Subcutaneous abdominal adipose tissue (tissue), 5 donors: ENCODE data around the gene PARD3.

Experiments
- H3K27ac ChIP-seq: one replicate; pipeline ENCODE4 v1.7.0; 2013; ENCODE audit warnings: low read depth, mild to moderate bottlenecking, inconsistent platforms, low read length, moderate library complexity
- H3K27me3 ChIP-seq, 5 donors: one replicate each; pipeline ENCODE4 v1.7.0; 2013; ENCODE audit warnings: low read length in 5 of 5, inconsistent platforms in 1 of 5; ENCODE audit not compliant: control insufficient read depth in 5 of 5, insufficient read depth in 4 of 5
- H3K36me3 ChIP-seq, 5 donors: one replicate each; pipeline ENCODE4 v1.7.0; 2013; ENCODE audit warnings: low read length in 5 of 5; ENCODE audit not compliant: control insufficient read depth in 5 of 5, insufficient read depth in 5 of 5
- H3K4me1 ChIP-seq, 5 donors: one replicate each; pipeline ENCODE4 v1.7.0; 2013; ENCODE audit warnings: low read length in 5 of 5, mild to moderate bottlenecking in 3 of 5, moderate library complexity in 1 of 5; ENCODE audit not compliant: control insufficient read depth in 5 of 5, insufficient read depth in 5 of 5
- H3K4me3 ChIP-seq, 5 donors: one replicate each; pipeline ENCODE4 v1.7.0; 2013; ENCODE audit warnings: low read length in 5 of 5, low read depth in 1 of 5
- H3K9ac ChIP-seq, 5 donors: one replicate each; pipeline ENCODE4 v1.7.0; 2013; ENCODE audit warnings: low read length in 5 of 5, mild to moderate bottlenecking in 4 of 5, moderate library complexity in 3 of 5
- H3K9me3 ChIP-seq, 5 donors: one replicate each; pipeline ENCODE4 v1.7.0; 2013; ENCODE audit warnings: low read length in 5 of 5; ENCODE audit not compliant: control insufficient read depth in 5 of 5
- donor health status: healthy.
- donor health status: healthy.
- donor health status: healthy.
- donor health status: healthy.
- donor health status: healthy.

PARD3 gene

DNA sequence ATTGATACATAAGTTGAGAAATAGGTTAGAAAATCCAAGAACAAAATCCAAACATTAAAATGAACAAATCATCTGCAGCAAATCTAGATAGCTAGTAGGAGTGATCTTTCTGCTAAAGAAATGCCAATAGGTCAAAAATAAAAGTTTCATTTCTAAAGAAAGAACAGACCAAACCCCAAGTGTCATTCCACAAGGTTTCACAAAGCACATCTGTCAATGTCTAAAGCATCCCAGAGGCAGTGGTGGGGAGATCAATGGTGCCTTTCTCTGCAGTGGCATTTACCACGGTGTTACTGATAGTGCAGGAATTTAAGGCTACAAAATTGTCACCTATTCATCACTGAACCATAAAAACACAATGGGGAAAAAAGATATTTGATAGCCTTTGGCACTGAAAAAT, 147.9 kb downstream of the PARD3 start:
- H3K9me3 ChIP-seq, result no peaks in the 10 kb centered on the region
- no peaks in the 10 kb centered on the region for H3K36me3 ChIP-seq
- H3K27ac ChIP-seq, result no peak overlapping the region

DNA sequence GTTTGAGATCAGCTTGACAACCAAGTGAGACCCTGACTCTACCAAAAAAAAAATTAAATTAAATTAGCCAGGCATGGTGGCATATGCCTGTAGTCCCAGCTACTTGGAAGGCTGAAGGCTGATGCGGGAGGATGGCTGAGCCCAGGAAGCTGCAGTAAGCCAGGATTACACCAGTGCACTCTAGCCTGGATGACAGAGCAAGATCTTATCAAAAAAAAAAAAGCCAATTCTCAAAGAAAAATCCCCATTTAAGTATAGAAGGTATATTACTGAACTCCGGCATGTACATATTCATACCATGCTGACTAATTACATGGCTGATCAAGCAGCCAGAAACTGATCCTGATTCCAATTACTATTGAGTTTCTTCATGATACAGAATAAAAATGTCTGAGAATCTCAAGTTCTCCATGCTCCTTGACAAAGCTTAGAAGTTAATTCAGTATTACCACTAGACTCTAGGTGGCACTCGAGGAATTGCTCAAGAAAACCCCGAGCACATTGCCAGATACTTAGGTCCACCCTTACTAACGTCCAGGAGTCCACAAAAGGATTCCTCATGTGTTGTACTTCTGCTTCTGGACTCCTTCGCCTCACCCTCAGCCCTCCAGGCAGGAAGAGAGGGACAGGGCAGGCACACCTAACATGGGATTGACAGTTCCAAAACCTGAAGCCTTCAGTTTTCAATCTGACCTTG, 148.9 kb downstream of the PARD3 start:
- no peak overlapping the region for H3K4me3 ChIP-seq
- no peaks in the 10 kb centered on the region for H3K9me3 ChIP-seq
- peaks cover 0 to 5% (median 0%) of the 10 kb centered on the region in 5 donors for H3K4me1 ChIP-seq
- H3K9ac ChIP-seq, result no peak overlapping the region
- no peaks in the 10 kb centered on the region for H3K36me3 ChIP-seq
- no peak overlapping the region for H3K27ac ChIP-seq
- H3K27me3 ChIP-seq, result no peaks in the 10 kb centered on the region

More for the DNA sequence above, 147.9 kb downstream of the PARD3 start:
- no peak overlapping the region for H3K9ac ChIP-seq
- no peaks in the 10 kb centered on the region for H3K27me3 ChIP-seq
- peaks cover 0 to 5% (median 0%) of the 10 kb centered on the region in 5 donors for H3K4me1 ChIP-seq
- H3K4me3 ChIP-seq, result no peak overlapping the region

DNA sequence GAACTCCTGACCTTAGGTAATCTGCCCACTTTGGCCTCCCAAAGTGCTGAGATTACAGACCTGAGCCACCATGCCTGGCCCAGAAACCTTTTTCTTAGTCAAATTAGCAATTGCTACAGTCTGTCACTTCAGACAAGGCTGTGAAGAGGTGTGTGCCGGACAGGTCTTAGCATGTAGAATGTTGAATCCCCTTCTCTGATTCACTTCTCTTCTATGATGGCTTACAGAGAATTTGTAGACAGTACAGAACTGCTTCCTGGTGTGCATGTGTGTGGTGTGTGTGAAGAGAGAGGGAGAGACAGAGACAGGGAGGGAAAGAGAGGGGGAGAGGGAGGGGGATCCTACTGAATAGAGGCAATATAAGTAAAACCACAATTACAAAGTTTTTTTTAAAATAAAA, 150.4 kb downstream of the PARD3 start:
- Histone ChIP-seq H3K4me3 (no peak overlapping the region), H3K27ac (no peak overlapping the region), H3K9ac (no peak overlapping the region), H3K9me3 (no peaks in the 10 kb centered on the region), H3K27me3 (no peaks in the 10 kb centered on the region), H3K4me1 (peaks cover 0 to 5% (median 0%) of the 10 kb centered on the region in 5 donors), H3K36me3 (no peaks in the 10 kb centered on the region)

DNA sequence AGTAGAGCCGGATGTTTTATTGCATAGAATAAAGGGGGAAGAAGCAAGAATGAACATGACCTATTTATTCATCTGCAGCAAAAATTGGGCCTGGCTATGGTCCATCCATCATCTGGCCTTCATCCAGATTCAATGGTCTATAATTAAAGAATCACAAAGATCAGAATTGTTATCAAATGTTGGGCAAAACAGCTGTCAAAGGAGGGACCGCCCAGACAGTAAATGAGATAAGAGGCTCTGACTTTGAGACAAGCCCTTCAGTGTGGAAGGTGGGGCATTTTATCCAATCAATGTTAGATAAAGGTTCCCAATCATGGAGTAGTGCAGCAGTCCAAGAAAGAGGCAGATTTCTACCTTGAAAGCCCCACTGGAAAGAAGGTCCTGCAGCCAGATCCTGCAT, 153.5 kb downstream of the PARD3 start:
- H3K9me3 ChIP-seq, result no peaks in the 10 kb centered on the region
- no peak overlapping the region for H3K9ac ChIP-seq
- no peak overlapping the region for H3K4me3 ChIP-seq
- H3K4me1 ChIP-seq, result peaks cover 0 to 8% (median 3%) of the 10 kb centered on the region in 5 donors
- no peak overlapping the region for H3K27ac ChIP-seq
- H3K36me3 ChIP-seq, result no peaks in the 10 kb centered on the region
- H3K27me3 ChIP-seq, result no peaks in the 10 kb centered on the region

DNA sequence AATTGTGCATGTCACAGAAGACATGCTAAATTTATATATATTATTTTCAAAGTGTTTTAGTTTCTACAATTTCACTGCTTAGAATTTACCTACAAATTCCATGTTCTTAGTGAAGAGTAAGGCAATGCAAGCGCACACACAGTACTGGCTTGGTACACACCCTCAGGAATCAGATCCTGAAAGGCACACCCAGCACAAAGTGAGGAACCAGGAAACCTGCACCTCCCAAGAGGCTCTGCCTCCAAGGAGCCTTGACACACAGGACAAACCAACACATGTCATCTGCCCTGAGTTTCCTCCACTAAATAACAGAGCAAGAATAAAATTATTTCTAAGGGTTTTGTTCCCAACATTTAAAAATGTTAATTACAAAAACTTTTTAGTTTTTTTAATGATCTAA, 156.2 kb downstream of the PARD3 start:
- Histone ChIP-seq H3K27me3 (no peaks in the 10 kb centered on the region), H3K36me3 (no peaks in the 10 kb centered on the region), H3K9ac (no peak overlapping the region), H3K4me3 (no peak overlapping the region), H3K27ac (no peak overlapping the region), H3K9me3 (no peaks in the 10 kb centered on the region), H3K4me1 (peaks cover 0 to 5% (median 0%) of the 10 kb centered on the region in 5 donors)

DNA sequence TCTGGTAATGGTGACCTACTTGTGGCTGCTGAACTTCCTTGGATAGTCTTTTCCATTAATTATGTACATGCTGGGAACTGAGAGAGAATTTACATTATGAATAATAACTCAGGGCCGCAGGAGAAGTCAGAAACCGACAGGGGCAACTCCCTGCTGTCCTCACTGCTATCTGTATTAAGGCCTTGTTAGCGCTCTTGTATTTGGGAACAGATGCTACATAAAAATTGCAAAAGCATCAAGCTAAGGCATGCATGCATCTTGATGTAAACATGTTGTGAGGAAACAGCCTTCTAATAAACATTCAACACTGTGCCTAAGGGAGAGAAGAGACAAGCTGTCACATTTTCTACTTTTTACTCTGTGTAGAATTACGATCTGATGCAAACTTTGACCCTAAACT, 158.4 kb downstream of the PARD3 start:
- no peaks in the 10 kb centered on the region for H3K36me3 ChIP-seq
- H3K4me1 ChIP-seq, result peaks cover 0 to 9% (median 5%) of the 10 kb centered on the region in 5 donors
- H3K27me3 ChIP-seq, result no peaks in the 10 kb centered on the region
- H3K9me3 ChIP-seq, result no peaks in the 10 kb centered on the region
- H3K27ac ChIP-seq, result no peak overlapping the region
- H3K4me3 ChIP-seq, result no peak overlapping the region
- H3K9ac ChIP-seq, result no peak overlapping the region

DNA sequence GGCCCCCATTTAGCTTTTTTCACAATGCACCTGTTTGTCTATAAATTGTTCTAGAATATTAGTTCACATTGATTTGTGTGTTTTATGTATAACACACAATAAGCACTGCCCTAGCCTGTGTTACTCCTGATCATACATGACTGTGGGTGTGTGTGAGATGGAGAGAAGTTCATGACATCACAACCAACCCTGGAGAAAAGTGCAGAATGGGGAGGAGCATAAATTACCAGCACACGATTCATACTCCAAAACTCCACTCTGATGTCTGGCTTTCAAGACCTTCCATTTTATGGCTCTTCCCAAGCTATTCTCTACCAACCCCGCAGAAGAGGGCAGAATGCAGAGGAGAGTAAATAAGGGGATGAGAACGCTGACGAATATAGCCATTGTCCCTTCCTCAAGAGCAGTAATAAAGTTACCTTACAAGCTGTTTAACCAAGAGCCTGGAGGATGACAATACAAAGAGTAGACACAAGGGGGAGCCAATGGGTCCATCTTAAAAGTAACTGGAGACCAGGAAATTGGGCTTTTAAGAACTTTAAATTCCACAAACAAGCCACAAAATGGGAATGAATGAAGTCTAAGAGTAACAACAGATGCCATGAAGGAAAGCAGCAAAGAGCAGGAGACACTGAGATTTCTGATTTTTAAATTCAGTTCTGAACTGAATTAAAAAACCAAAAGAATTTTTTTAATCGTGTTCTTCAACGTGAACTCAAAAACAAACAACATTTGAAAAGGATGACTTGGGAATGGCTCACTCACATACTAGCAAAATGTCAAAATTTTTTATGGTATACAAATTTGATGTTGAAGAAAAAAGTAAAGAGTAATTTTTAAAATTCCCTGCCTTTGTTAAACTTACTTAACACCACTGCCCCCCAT, 159.6 kb downstream of the PARD3 start:
- H3K4me1 ChIP-seq, result peaks cover 0 to 15% (median 5%) of the 10 kb centered on the region in 5 donors
- no peak overlapping the region for H3K27ac ChIP-seq
- H3K9ac ChIP-seq, result no peak overlapping the region
- H3K27me3 ChIP-seq, result no peaks in the 10 kb centered on the region
- no peak overlapping the region for H3K4me3 ChIP-seq
- no peaks in the 10 kb centered on the region for H3K36me3 ChIP-seq
- no peaks in the 10 kb centered on the region for H3K9me3 ChIP-seq

DNA sequence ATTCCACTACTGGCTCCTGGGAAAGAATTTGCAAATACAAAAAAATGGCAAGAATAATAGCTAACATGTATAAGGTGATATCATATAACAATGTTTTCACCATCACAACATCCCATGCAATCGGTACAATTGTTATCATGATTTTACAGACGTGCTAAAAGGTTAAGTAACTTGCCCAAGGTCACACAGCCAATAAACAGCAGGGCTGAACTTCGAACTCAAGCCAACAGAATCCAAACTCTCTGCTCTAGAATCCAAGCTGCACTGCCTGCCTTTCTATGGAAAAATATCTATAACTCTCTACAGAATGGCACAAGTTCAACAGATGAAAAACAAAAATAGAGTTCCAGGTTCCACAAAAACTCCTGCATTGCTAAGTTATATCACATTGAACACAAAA, 160.9 kb downstream of the PARD3 start:
- peaks cover 0 to 15% (median 5%) of the 10 kb centered on the region in 5 donors for H3K4me1 ChIP-seq
- H3K4me3 ChIP-seq, result no peak overlapping the region
- no peak overlapping the region for H3K27ac ChIP-seq
- H3K27me3 ChIP-seq, result no peaks in the 10 kb centered on the region
- H3K9ac ChIP-seq, result no peak overlapping the region
- H3K36me3 ChIP-seq, result no peaks in the 10 kb centered on the region
- H3K9me3 ChIP-seq, result no peaks in the 10 kb centered on the region

DNA sequence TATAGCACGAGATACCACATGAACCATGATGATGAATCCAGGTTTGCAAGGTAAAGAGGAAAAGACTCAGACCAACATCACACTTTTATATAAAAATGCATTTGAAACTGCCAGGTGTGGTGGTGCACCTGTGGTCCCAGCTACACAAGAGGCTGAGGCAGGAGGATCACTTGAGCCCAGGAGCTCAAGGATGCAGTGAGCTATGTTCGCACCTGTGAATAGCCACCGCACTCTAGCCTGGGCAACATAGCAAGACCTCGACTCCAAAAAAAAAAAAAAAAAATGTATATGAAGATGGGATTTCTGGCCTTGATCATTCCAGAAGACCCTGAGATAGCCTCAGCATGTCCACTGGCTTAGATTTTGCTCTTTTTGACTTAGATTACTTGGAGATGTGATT, 161.6 kb downstream of the PARD3 start:
- no peaks in the 10 kb centered on the region for H3K9me3 ChIP-seq
- H3K9ac ChIP-seq, result no peak overlapping the region
- no peak overlapping the region for H3K27ac ChIP-seq
- no peaks in the 10 kb centered on the region for H3K36me3 ChIP-seq
- H3K27me3 ChIP-seq, result no peaks in the 10 kb centered on the region
- peaks cover 0 to 15% (median 5%) of the 10 kb centered on the region in 5 donors for H3K4me1 ChIP-seq
- H3K4me3 ChIP-seq, result no peak overlapping the region
